Measurements from ENCODE around the gene HDAC4.

DNA sequence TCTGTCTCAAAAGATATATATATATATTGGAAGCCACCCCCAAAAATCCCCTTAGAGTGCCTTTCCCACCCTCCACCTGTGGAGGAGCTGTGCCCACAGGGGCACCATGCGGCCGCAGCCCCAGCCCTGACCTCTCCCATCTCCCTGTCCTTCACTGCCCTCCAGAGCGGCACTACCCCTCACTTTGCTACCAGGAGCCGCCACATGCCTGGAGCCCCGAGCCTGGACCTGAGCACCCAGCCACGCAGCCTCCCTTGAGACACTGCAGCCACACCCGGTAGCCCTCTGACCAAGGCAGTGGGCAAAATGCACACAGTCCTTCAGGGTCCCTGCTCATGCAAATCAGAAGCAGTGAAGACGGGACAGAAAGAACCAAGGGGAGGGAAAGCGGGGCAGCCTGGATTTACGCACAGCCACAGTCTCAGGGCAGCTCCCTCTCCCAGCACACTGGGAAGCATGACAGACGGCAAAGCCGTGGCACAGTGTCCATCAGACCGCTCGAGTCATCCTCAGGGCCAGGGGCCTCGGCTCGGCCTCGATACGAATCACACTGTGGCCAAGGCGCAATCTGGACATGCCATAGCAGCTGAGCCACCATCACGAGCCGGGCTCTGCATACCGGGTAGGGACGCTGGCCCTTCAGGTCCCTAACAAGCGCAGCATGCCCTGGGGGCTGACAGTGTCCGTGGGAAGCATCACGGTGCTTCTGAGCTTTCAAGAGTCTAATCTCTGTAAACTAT is 10.1 kb downstream of the HDAC4 start:
- TF ChIP-seq, protein P1, sequence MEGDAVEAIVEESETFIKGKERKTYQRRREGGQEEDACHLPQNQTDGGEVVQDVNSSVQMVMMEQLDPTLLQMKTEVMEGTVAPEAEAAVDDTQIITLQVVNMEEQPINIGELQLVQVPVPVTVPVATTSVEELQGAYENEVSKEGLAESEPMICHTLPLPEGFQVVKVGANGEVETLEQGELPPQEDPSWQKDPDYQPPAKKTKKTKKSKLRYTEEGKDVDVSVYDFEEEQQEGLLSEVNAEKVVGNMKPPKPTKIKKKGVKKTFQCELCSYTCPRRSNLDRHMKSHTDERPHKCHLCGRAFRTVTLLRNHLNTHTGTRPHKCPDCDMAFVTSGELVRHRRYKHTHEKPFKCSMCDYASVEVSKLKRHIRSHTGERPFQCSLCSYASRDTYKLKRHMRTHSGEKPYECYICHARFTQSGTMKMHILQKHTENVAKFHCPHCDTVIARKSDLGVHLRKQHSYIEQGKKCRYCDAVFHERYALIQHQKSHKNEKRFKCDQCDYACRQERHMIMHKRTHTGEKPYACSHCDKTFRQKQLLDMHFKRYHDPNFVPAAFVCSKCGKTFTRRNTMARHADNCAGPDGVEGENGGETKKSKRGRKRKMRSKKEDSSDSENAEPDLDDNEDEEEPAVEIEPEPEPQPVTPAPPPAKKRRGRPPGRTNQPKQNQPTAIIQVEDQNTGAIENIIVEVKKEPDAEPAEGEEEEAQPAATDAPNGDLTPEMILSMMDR (IDR thresholded peaks at IDR 0.05) = no peak
- TF ChIP-seq, protein P2, sequence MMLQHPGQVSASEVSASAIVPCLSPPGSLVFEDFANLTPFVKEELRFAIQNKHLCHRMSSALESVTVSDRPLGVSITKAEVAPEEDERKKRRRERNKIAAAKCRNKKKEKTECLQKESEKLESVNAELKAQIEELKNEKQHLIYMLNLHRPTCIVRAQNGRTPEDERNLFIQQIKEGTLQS (CRISPR knock-in tag; conservative IDR thresholded peaks at IDR 0.05) = no peak
- TF ChIP-seq ZNF121 (CRISPR knock-in tag; IDR thresholded peaks at IDR 0.05) = no peak
- TF ChIP-seq TCF7 (CRISPR knock-in tag; IDR thresholded peaks at IDR 0.05; ENCODE audit: low read depth) = no peak
- TF ChIP-seq, protein P3, sequence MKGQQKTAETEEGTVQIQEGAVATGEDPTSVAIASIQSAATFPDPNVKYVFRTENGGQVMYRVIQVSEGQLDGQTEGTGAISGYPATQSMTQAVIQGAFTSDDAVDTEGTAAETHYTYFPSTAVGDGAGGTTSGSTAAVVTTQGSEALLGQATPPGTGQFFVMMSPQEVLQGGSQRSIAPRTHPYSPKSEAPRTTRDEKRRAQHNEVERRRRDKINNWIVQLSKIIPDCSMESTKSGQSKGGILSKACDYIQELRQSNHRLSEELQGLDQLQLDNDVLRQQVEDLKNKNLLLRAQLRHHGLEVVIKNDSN (CRISPR knock-in tag; IDR thresholded peaks at IDR 0.05) = no peak
- no peak for TF ChIP-seq KAT7 (CRISPR knock-in tag; IDR thresholded peaks at IDR 0.05; ENCODE audit: borderline replicate concordance)
- TF ChIP-seq, protein P4, sequence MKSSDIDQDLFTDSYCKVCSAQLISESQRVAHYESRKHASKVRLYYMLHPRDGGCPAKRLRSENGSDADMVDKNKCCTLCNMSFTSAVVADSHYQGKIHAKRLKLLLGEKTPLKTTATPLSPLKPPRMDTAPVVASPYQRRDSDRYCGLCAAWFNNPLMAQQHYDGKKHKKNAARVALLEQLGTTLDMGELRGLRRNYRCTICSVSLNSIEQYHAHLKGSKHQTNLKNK (CRISPR knock-in tag; IDR thresholded peaks at IDR 0.05) = no peak
- no peak for TF ChIP-seq SP1 (CRISPR knock-in tag; conservative IDR thresholded peaks at IDR 0.05)
- no peak for TF ChIP-seq ETV6 (CRISPR knock-in tag; IDR thresholded peaks at IDR 0.05)
- no peak for TF ChIP-seq GTF2I (CRISPR knock-in tag; conservative IDR thresholded peaks at IDR 0.05)
- TF ChIP-seq SMAD4 (CRISPR knock-in tag; IDR thresholded peaks at IDR 0.05) = no peak

Measured in WTC11 (cell line).